ENCODE results near the gene FIZ1.

- TF ChIP-seq, protein P1, sequence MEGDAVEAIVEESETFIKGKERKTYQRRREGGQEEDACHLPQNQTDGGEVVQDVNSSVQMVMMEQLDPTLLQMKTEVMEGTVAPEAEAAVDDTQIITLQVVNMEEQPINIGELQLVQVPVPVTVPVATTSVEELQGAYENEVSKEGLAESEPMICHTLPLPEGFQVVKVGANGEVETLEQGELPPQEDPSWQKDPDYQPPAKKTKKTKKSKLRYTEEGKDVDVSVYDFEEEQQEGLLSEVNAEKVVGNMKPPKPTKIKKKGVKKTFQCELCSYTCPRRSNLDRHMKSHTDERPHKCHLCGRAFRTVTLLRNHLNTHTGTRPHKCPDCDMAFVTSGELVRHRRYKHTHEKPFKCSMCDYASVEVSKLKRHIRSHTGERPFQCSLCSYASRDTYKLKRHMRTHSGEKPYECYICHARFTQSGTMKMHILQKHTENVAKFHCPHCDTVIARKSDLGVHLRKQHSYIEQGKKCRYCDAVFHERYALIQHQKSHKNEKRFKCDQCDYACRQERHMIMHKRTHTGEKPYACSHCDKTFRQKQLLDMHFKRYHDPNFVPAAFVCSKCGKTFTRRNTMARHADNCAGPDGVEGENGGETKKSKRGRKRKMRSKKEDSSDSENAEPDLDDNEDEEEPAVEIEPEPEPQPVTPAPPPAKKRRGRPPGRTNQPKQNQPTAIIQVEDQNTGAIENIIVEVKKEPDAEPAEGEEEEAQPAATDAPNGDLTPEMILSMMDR (IDR thresholded peaks at IDR 0.05; ENCODE audit: low read length), result no peak
- no peak for TF ChIP-seq EZH2 (optimal IDR thresholded peaks at IDR 0.05; ENCODE audit: low read depth, low read length)
Measured at GRCh38 chr19:55642153-55643002, 43.1 kb upstream of the FIZ1 start.
